HG02642 (cell line): ENCODE data around the gene ACAT2.
"Not testable (repeated sequence)": the region's sequence is repeated elsewhere in the genome, so short reads cannot be mapped to it uniquely, and the experiment has no call there.

Experiments used
- ATAC-seq: cut with Tn5 transposase; IDR thresholded peaks from one replicate; pipeline ENCODE4 v1.9.1; 2021; ENCODE audit warnings: mild to moderate bottlenecking; ENCODE audit not compliant: unreplicated experiment, poor library complexity

Gene ACAT2

DNA sequence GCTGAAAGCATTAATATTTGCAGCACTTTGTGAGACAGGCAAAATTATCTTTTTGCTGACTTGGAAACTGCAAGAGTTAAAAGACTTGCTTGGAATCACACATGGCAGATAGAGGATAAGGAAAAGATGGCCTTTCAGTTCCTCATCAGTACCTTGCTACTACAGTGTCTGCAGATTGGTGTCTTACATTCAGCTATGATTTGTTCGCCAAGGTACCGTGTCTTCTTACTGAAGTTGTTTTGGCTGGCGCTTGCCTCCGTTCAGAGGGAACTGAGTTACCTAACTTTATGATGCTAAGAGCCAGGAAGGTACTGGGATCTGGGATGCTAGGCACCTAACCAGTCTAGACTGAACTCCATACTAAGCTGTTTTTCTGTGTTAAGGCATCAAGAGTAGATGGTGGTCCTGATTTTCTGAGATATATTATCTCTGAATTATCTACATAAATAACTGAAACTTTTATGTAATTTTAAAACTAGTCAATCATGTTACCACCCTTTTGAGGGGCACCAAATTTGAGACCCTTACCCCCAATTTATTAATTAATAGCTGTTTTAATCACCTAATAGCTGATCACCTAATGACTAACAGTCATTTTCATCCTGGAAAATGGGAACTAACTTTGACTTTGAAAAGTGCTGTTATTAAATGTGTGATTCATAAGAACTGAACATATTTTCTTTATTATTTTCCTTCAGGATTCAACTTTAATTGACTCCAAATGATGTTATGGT, 32.1 kb upstream of the ACAT2 start:
- ATAC-seq, result no peak

DNA sequence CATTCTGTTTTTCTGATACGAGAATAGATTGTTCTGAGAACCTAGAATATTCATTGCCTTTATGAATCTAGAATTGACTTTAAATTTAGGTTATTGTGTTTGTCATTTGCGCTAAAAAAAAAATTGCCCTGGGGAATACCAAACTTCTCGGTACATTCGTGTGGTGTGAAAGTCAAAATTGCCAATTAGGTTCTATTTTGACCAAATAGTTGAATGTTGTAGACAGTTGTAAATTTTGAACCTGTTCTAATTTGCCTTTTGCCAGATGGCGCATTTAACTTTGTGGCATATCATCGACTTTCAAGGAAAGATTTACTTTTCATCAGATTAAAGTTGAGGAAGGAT, 31.5 kb upstream of the ACAT2 start:
- ATAC-seq, result no peak

GRCh38 chr6:159732550-159732949, 29.3 kb upstream of the ACAT2 start:
- not testable (repeated sequence) for ATAC-seq

DNA sequence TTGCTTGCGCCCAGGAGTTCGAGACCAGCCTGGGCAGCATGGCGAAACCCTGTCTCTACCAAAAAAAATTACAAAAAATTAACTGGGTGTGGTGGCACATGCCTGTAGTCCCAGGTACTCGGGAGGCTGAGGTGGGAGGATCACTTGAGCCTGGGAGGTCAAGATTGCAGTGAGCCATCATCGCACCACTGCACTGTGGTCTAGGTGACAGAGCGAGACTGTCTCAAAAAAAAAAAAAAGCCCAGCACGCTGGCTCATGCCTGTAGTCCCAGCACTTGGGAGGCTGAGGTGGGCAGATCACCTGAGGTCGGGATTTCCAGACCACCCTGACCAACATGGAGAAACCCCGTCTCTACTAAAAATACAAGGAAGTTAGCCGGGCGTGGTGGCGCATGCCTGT, 28.4 kb upstream of the ACAT2 start:
- not testable (repeated sequence) for ATAC-seq

GRCh38 chr6:159736908-159737307, 24.9 kb upstream of the ACAT2 start:
- ATAC-seq, result no peak

DNA sequence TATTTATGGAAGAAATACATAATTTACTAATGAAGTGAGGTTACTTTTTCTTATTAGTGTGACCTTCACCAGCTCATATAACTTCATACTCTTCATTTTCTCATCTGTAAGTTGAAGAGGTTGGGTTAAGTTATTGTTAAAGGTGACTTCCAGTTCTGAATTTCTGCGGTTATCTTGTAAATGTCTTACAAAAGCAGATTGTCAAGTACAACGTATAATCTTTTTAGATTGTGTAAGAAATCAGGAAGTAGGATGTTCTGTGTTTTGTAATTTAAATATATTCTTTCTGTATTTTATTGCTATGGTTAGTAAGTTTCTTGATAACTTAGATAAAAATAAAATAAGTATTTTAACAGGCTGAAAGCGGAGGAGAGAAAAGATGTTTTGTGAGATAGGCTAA, 22.5 kb upstream of the ACAT2 start:
- ATAC-seq, result no peak

DNA sequence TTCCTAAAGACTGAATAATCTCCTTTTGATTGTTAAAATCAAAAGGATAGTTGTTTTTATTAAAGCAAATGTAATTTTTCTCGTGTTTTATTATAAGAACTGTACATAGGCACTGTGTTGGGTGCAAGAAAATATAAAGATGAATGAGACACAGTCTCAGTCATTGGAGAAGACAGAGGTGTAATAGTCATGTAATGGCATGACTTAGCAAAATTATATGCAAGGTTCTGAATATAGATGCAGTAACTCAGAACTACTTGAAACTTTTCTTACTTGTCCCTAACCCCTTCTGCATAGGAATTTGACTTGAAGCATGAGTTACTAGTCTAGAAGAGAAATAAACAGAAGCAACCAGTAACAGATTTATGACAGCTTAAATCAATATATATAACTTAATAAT, 19.7 kb upstream of the ACAT2 start:
- no peak for ATAC-seq

- ATAC-seq, result no peak
Measured at GRCh38 chr6:159745081-159745480, 16.8 kb upstream of the ACAT2 start.

DNA sequence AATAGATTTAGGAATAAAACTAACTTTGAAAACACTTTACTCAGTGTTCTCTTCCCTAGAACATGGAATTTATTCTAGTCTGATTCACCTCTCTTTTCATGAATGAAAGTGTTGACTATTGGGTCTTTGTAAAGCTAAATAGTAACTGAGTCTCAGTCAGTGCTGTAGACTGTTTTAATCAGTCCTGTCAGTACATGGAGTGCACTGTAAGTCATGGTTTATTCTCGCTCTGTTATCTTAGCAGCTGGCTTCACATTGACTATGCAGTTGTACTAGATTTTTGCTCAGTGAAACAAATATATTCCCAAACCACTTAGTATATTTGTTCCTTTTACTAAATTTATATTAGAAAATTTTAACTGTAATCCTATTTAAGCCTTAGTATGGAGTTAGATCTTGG, 15.1 kb upstream of the ACAT2 start:
- no peak for ATAC-seq

- not testable (repeated sequence) for ATAC-seq
Measured at GRCh38 chr6:159748127-159748526, 13.7 kb upstream of the ACAT2 start.

GRCh38 chr6:159751448-159751847, 10.4 kb upstream of the ACAT2 start:
- no peak for ATAC-seq

- no peak for ATAC-seq
Measured at GRCh38 chr6:159753081-159753872, 8.6 kb upstream of the ACAT2 start.

DNA sequence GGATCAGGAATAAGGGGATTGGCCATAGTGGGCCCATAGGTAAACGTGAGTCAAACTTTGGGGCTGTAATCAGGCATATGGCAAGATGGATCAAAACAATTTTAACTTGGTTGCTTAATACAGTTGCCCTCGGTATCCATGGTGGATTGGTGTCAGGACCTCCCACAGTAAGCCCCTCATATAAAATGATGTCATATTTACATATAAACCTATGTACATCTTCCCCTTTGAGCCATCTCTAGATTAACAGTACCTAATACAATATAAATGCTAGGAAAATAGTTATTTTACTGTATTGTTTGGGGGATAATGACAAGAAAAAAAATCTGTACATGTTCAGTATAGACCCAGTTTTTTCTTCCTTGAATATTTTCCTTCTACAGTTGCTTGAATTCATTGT, 7.4 kb upstream of the ACAT2 start:
- ATAC-seq, result no peak

DNA sequence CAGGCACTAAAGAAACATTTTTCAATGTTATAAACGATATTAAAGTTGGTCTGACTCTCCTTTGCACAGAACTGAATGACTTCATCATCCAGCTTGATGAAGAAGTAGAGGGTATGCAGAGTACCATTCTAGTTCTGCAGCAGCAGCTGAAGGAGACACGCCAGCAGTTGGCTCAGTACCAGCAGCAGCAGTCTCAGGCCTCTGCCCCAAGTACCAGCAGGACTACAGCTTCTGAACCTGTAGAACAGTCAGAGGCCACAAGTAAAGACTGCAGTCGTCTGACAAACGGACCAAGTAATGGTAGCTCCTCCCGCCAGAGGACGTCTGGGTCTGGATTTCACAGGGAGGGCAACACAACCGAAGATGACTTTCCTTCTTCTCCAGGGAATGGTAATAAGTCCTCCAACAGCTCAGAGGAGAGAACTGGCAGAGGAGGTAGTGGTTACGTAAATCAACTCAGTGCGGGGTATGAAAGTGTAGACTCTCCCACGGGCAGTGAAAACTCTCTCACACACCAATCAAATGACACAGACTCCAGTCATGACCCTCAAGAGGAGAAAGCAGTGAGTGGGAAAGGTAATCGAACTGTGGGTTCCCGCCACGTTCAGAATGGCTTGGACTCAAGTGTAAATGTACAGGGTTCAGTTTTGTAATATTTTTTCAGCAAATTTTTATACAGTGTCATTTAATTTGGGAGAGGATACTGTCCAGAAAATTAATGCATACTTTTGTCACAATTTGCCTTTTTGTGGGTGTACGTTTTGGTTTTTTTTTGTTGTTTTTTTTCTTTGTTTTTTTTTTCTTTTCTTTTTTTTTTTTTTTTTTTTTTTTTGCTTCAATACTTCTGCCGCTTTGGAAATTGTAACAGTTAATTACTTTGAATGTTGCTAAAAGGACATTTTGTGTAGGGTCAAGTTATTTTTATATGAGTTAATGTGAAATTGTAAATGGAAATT, 6.6 kb upstream of the ACAT2 start:
- no peak for ATAC-seq

- ATAC-seq, result no peak
Measured at GRCh38 chr6:159756508-159756907, 5.3 kb upstream of the ACAT2 start.

DNA sequence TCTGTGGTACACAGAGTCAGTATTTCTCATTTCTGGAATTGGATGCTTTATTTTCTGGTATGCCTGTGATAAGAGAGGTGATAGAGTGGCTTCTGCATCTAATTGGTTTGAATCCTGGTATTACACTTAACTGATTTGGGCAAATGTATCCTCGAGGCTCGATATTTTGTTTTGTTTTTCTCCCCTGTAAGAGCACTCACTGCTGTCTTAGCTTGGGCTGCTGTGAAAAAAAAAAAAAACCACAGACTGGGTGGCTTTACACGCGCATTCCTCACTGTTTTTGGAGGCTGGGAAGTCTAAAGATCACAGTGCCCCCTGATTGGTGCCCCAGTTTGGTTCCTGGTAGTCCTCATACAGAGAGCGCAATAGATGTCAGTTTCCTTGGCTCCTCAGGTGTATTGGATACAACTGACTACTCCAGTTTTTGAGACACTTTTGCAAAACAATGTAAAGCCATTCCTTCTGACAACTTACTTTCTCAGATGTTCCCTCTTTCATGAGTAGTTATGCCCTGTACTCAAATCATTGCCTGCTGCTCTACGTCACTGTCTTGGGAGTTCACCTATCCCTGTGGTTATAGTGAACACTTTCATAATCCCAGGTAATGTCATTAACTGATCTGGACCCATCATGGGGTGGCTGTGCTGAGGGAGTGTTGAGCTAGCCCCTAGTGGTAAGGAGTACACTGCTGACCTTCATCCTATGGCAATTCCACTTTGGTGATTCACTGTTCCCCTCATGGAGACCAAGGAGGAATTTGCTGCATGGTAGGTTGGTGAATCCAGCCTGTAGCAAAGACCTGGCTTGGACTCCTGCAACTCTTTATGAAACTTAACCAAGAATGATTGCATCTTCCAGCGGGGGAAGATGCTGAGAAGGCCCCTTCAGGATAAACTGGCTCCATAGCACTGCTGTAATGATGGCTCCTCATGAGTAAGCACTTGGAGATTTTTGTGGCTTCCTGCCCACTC, 3.5 kb upstream of the ACAT2 start:
- no peak for ATAC-seq

DNA sequence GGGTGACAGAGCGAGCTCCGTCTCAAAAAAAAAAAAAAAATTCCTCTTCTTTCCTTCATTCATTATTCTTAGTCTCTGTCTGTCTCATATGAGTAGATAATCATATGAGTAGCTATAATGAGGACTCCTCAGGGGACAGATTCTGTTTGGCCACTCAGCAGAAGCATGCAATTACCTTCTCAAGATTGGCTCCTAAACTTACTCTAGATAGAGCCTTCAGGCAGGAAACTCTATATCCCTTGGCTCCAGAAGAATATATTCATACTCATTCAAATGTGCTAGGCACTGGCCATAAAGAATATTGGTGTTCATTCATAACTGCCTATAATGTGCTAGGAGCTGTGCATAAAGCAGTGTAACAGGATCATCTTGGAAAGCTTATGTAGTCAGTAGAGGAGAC, 2.2 kb upstream of the ACAT2 start:
- ATAC-seq, result no peak

- ATAC-seq, result no peak
Measured at GRCh38 chr6:159760602-159761057, 1.2 kb upstream of the ACAT2 start.

DNA sequence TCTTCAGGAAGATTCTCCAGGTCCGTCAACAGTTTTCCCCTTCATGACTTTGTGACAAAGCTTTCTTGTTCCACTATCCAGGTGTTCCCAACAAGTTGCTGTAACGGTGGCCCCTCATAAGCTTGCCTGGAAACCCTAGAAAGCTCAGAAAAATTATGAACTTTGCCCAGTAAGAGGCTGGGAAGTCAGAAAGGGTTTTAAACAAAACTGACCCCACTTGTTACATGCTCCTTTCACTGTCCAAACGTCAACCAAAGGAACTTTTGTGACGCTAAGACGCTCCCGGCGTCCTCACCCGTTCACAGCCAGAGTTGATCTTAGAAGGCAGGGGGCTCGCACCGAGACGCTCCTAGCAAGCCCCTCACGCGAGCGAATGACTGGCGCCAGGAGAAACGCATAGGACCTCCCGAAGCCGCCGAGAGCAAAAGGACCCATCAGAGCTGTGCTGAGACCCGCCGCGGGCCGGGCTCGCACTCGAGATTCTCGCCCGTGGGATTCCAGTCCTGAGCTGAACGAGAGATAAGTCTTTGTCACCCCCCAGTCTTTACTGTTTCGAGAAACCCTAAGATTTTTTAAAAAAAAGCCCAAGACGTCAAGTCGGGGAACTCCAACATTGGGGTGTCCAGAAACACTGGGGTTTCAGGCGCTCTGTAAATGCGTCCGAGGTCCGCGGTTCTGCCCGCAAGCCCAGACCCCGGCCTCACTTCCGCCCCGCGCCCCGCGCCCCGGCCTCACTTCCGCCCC, 544 bp upstream of the ACAT2 start:
- ATAC-seq, result peak; percentile 1
